IMR-90 (cell line): ENCODE measurements around the gene PRSS50. TPM values are rescaled to one million over a fixed set of nuclear protein-coding genes. Genes with fewer than 3 reads are reported as not detected.
A peak's percentile ranks its signal among the peaks of the same experiment; 100 is the strongest.

Source experiments
- ATAC-seq: fragments of 200-7000 bp; cut with Tn5 transposase; 2 replicates; pipeline ENCODE4 v1.9.1; 2020; ENCODE audit warnings: low read depth, mild to moderate bottlenecking, moderate library complexity
- BruUV-seq: library from RNA; stranded (reverse); fragments of 400-500 nt; replicated peaks from 2 replicates; lab custom pipeline; 2021; lab: Mats Ljungman, UMichigan
- CTCF ChIA-PET: fragments of 300-600 bp; formaldehyde crosslinking; extraction: SDS; loops from one replicate; lab custom pipeline; 2021; ENCODE audit warnings: antibody characterized with exemption; lab: Yijun Ruan, JAX
- POLR2A ChIA-PET: fragments of 300-600 bp; sonication (Branson Sonifier 250); formaldehyde crosslinking; loops from one replicate; lab custom pipeline; 2022; ENCODE audit warnings: antibody characterized with exemption; ENCODE audit not compliant: unreplicated experiment; lab: Charles Lee
- DNase-seq: peaks from one replicate; pipeline ENCODE4 v3.0.0; 2013
- H2AFZ ChIP-seq: replicated peaks from 2 replicates; pipeline ENCODE3; 2013; ENCODE audit warnings: low read length, mild to moderate bottlenecking; ENCODE audit not compliant: poor library complexity
- H2AK5ac ChIP-seq: 2 replicates; pipeline ENCODE4 v1.6.1; 2013; ENCODE audit warnings: low read depth, low read length, inconsistent platforms
- H2AK9ac ChIP-seq: replicated peaks from 2 replicates; pipeline ENCODE3; 2013; ENCODE audit warnings: mild to moderate bottlenecking, low read depth, low read length, moderate library complexity; ENCODE audit not compliant: poor library complexity
- H2BK120ac ChIP-seq: 2 replicates; pipeline ENCODE4 v1.6.1; 2013; ENCODE audit warnings: low read depth, low read length, inconsistent platforms
- H2BK15ac ChIP-seq: 3 replicates; pipeline ENCODE4 v1.6.1; 2013; ENCODE audit warnings: low read depth, low read length, inconsistent platforms
- H2BK20ac ChIP-seq: 2 replicates; pipeline ENCODE4 v1.6.1; 2013; ENCODE audit warnings: low read depth, mild to moderate bottlenecking, inconsistent platforms, low read length, moderate library complexity
- H2BK5ac ChIP-seq: 2 replicates; pipeline ENCODE4 v1.6.1; 2013; ENCODE audit warnings: mild to moderate bottlenecking, low read depth, low read length, inconsistent platforms; ENCODE audit not compliant: poor library complexity, severe bottlenecking
- H3K14ac ChIP-seq: replicated peaks from 2 replicates; pipeline ENCODE4 v1.6.1; 2013; ENCODE audit warnings: low read depth, low read length, inconsistent platforms
- H3K18ac ChIP-seq: 2 replicates; pipeline ENCODE4 v1.6.1; 2013; ENCODE audit warnings: low read depth, low read length, control low read depth
- H3K23ac ChIP-seq: 2 replicates; pipeline ENCODE4 v1.6.1; 2013; ENCODE audit warnings: low read depth, low read length, inconsistent platforms
- H3K27ac ChIP-seq: 2 replicates; pipeline ENCODE4 v1.5.1; 2013; ENCODE audit warnings: mild to moderate bottlenecking, control low read depth, low read length; ENCODE audit not compliant: insufficient read depth
- H3K27me3 ChIP-seq: 2 replicates; pipeline ENCODE4 v1.6.1; 2013; ENCODE audit warnings: low read length; ENCODE audit not compliant: control insufficient read depth, insufficient read depth
- H3K36me3 ChIP-seq: 2 replicates; pipeline ENCODE4 v1.6.1; 2013; ENCODE audit warnings: low read length, mixed read lengths; ENCODE audit not compliant: control insufficient read depth, insufficient read depth
- H3K4ac ChIP-seq: 2 replicates; pipeline ENCODE4 v1.6.1; 2013; ENCODE audit warnings: low read depth, low read length, inconsistent platforms
- H3K4me1 ChIP-seq: 2 replicates; pipeline ENCODE4 v1.6.1; 2013; ENCODE audit warnings: low read length, mixed read lengths; ENCODE audit not compliant: control insufficient read depth, insufficient read depth
- H3K4me2 ChIP-seq: 2 replicates; pipeline ENCODE4 v1.6.1; 2013; ENCODE audit warnings: low read depth, mild to moderate bottlenecking, control low read depth, low read length, moderate library complexity
- H3K4me3 ChIP-seq: 2 replicates; pipeline ENCODE4 v1.5.1; 2013; ENCODE audit warnings: low read depth, mild to moderate bottlenecking, control low read depth, low read length, moderate library complexity; ENCODE audit not compliant: insufficient read depth
- H3K56ac ChIP-seq: 2 replicates; pipeline ENCODE4 v1.6.1; 2013; ENCODE audit warnings: low read length, inconsistent platforms; ENCODE audit not compliant: insufficient read depth; ENCODE audit errors: extremely low read depth
- H3K79me1 ChIP-seq, 2 experiments: 2 replicates each; pipeline ENCODE4 v1.6.1; 2013; ENCODE audit warnings: low read length in 2 of 2, inconsistent platforms in 1 of 2, low read depth in 1 of 2
- H3K9ac ChIP-seq: 2 replicates; pipeline ENCODE4 v1.6.1; 2013; ENCODE audit warnings: low read depth, low read length, control low read depth
- H3K9me1 ChIP-seq: 2 replicates; pipeline ENCODE4 v1.6.1; 2013; ENCODE audit warnings: low read length, inconsistent platforms; ENCODE audit not compliant: insufficient read depth
- H3K9me3 ChIP-seq: 2 replicates; pipeline ENCODE4 v1.6.1; 2013; ENCODE audit warnings: low read length; ENCODE audit not compliant: control insufficient read depth, insufficient read depth
- H4K20me1 ChIP-seq: 2 replicates; pipeline ENCODE4 v1.6.1; 2013; ENCODE audit warnings: low read length, inconsistent platforms; ENCODE audit not compliant: insufficient read depth
- H4K5ac ChIP-seq: 2 replicates; pipeline ENCODE4 v1.6.1; 2013; ENCODE audit warnings: mild to moderate bottlenecking, low read depth, low read length, control low read depth
- H4K8ac ChIP-seq, 2 experiments: 2 replicates each; pipeline ENCODE4 v1.6.1; 2013; ENCODE audit warnings: low read depth in 2 of 2, low read length in 2 of 2, control low read depth in 1 of 2, inconsistent platforms in 1 of 2
- H4K91ac ChIP-seq: 2 replicates; pipeline ENCODE4 v1.6.1; 2013; ENCODE audit warnings: low read depth, low read length, inconsistent platforms; ENCODE audit not compliant: insufficient read depth
- CHD1 ChIP-seq: IDR thresholded peaks from 2 replicates; pipeline ENCODE4 v1.6.1; 2012; ENCODE audit warnings: low read depth, low read length, improper control_type of control experiment
- MAZ ChIP-seq: IDR thresholded peaks from 2 replicates; pipeline ENCODE4 v1.6.1; 2012; ENCODE audit warnings: low read depth, mild to moderate bottlenecking, low read length, improper control_type of control experiment, moderate library complexity, borderline replicate concordance
- RCOR1 ChIP-seq: IDR thresholded peaks from 2 replicates; pipeline ENCODE4 v1.6.1; 2012; ENCODE audit warnings: mild to moderate bottlenecking, low read length, improper control_type of control experiment; ENCODE audit not compliant: insufficient replicate concordance
- SMC3 ChIP-seq: fragments of 150-350 bp; IDR thresholded peaks from 2 replicates; pipeline ENCODE4 v1.6.1; 2016; ENCODE audit warnings: low read depth, mild to moderate bottlenecking, antibody characterized with exemption, low read length, moderate library complexity
- WGBS, 2 experiments: methylation state at CpG; one replicate each; pipeline versions ENCODE4 v1.1.5 to v1.1.7; 2013; ENCODE audit warnings: missing lambda C conversion rate in 2 of 2; ENCODE audit not compliant: insufficient read length in 1 of 2; ENCODE audit errors: extremely low coverage in 2 of 2; 5-methylcytosine and 5-hydroxymethylcytosine counted together
- dilution Hi-C: fragments of 300-500 bp; cut with HindIII; formaldehyde crosslinking; loops from one replicate; pipeline ENCODE4 v1.14.3; 2018; ENCODE audit warnings: low sequenced_read_pairs; ENCODE audit not compliant: unreplicated experiment
- in situ Hi-C: fragments of 300-500 bp; cut with MboI; formaldehyde crosslinking; loops from 3 replicates; pipeline ENCODE4 v1.14.3; 2019; ENCODE audit warnings: low sequenced_read_pairs, inconsistent platforms, mixed read lengths
- intact Hi-C: fragments of 100-400 bp; cut with micrococcal nuclease; formaldehyde crosslinking; loops from 2 replicates; pipeline ENCODE4 v1.10.0; 2022
- polyA plus RNA-seq, 3 experiments: library from polyadenylated mRNA; depleted of rRNA; stranded (reverse); fragments of >200 nt; gene quantifications; 2 replicates each; pipeline ENCODE4 v1.2.3, GENCODE V29; 2012; ENCODE audit warnings: low replicate concordance in 1 of 3
- total RNA-seq: library from RNA; depleted of rRNA; stranded (reverse); fragments of >200 nt; gene quantifications from 2 replicates; pipeline ENCODE4 v1.2.3, GENCODE V29; 2012
- TF ChIP-seq, protein P1 (sequence below): fragments of 150-350 bp; IDR thresholded peaks from 2 replicates; pipeline ENCODE4 v1.6.1; 2016; ENCODE audit warnings: low read depth, mild to moderate bottlenecking, low read length, moderate library complexity, borderline replicate concordance
- TF ChIP-seq, protein P2 (sequence below): fragments of 150-350 bp; IDR thresholded peaks from 2 replicates; pipeline ENCODE4 v1.6.1; 2017; ENCODE audit warnings: mild to moderate bottlenecking, antibody characterized with exemption, low read length, low read depth

Gene PRSS50
- total and polyA plus RNA-seq, 2 of the 4 experiments (the other 2 are of a cell fraction), result not detected

DNA sequence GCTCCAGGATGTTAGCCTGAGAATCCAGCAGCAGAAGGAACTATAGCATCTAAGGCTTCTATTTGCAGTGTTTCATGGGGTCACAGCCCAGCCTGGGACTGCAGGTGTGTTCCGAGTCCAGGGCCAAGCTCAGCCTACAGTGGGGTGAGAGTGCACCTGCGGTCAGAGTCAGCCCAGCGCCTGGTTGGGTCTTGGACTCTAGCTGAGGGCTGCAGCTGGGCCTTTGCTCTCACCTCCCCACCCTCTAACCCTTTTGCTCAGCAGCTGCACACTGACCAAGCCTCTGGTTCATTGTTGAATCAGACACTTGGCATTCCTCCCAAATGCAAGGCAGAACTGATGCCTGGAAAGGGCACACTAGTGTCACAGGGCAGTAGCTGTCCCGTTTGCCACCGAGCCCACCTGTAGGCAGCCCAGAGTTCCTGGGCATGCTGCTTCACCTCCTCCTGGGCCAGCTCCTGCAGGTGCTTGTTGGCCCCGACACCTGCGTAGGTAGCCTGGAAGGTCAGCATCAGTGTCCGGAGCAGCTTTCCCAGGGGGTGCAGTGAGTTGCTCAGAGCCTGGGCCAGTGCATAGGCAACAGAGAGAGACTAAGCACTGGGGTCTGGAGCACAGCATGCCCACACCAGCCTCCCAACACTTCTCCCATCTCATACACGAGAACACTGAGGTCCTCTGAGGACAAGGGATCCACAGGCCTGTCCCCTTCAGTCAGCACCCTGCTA is 41.7 kb downstream of the PRSS50 start:
- Histone ChIP-seq H3K4me3 (no peak overlapping the region), H3K56ac (no peak overlapping the region), H3K27me3 (no peaks in the 10 kb centered on the region), H3K4me2 (no peak overlapping the region), H3K27ac (no peak overlapping the region), H4K5ac (no peak overlapping the region), H3K9ac (no peak overlapping the region), H2BK15ac (no peak overlapping the region), H3K4ac (no peak overlapping the region), H2AFZ (no peak overlapping the region), H3K23ac (no peak overlapping the region), H3K36me3 (peaks cover 5% of the 10 kb centered on the region; the same call in 1 of the 2 replicates), H3K18ac (no peak overlapping the region), H3K4me1 (peaks cover 2% of the 10 kb centered on the region; the same call in 1 of the 2 replicates), H3K14ac (no peak overlapping the region), H2AK9ac (no peak overlapping the region), H2AK5ac (no peak overlapping the region), H3K9me1 (peaks cover 5% of the 10 kb centered on the region; the same call in 1 of the 2 replicates), H4K8ac (no peak overlapping the region), H4K20me1 (no peaks in the 10 kb centered on the region), H3K79me1 (no peaks in the 10 kb centered on the region), H4K91ac (no peak overlapping the region), H2BK120ac (no peak overlapping the region), H3K9me3 (no peaks in the 10 kb centered on the region), H2BK5ac (no peak overlapping the region), H2BK20ac (no peak overlapping the region)
- WGBS, 2 experiments, result 75% methylated on average over 5 of the region's 9 CpGs; no CpG with 5 or more reads in 1 of the 2 experiments
- TF ChIP-seq SMC3 (no peak), MAZ (no peak), RCOR1 (no peak), CHD1 (no peak)
- TF ChIP-seq, protein P1, sequence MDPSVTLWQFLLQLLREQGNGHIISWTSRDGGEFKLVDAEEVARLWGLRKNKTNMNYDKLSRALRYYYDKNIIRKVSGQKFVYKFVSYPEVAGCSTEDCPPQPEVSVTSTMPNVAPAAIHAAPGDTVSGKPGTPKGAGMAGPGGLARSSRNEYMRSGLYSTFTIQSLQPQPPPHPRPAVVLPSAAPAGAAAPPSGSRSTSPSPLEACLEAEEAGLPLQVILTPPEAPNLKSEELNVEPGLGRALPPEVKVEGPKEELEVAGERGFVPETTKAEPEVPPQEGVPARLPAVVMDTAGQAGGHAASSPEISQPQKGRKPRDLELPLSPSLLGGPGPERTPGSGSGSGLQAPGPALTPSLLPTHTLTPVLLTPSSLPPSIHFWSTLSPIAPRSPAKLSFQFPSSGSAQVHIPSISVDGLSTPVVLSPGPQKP, result no peak
- TF ChIP-seq, protein P2, sequence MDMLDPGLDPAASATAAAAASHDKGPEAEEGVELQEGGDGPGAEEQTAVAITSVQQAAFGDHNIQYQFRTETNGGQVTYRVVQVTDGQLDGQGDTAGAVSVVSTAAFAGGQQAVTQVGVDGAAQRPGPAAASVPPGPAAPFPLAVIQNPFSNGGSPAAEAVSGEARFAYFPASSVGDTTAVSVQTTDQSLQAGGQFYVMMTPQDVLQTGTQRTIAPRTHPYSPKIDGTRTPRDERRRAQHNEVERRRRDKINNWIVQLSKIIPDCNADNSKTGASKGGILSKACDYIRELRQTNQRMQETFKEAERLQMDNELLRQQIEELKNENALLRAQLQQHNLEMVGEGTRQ, result no peak
- CTCF ChIA-PET, result no interaction called here
- ATAC-seq (peak; percentile 66), DNase-seq (peak; percentile 29)
- POLR2A ChIA-PET, result no interaction called here
- dilution Hi-C loops, result no loop called here
- intact Hi-C loops, result no loop called here
- BruUV-seq, result no TSS peak
- in situ Hi-C loops, result no loop called here
